HEK293 (cell line): ENCODE results near the gene SKAP1.

Experiments used
- CTCF ChIA-PET: fragments of 350-600 bp; formaldehyde crosslinking; extraction: SDS; loops from one replicate; lab custom pipeline; 2021; ENCODE audit warnings: antibody characterized with exemption; lab: Yijun Ruan, JAX
- POLR2A ChIA-PET: fragments of 300-600 bp; formaldehyde crosslinking; extraction: SDS; loops from one replicate; lab custom pipeline; 2020; ENCODE audit warnings: antibody characterized with exemption, inconsistent platforms; lab: Yijun Ruan, JAX
- H3K27ac ChIP-seq: fragments of 200-500 bp; sonication (Bioruptor generic); 2 replicates; pipeline ENCODE4 v1.5.1; 2014; ENCODE audit warnings: low read depth, low read length, control low read depth, inconsistent platforms; ENCODE audit errors: extremely low read depth
- H3K36me3 ChIP-seq, 2 experiments: fragments of 200-500 bp in 1 of 2; sonication (Bioruptor generic) in 1 of 2; 1 replicate in 1 of 2; 2 replicates in 1 of 2; pipeline ENCODE4 v1.5.1; 2014 to 2017; ENCODE audit warnings: inconsistent platforms in 2 of 2, low read length in 2 of 2; ENCODE audit not compliant: control insufficient read depth in 2 of 2, insufficient read depth in 1 of 2
- H3K4me1 ChIP-seq: fragments of 200-500 bp; sonication (Bioruptor generic); 2 replicates; pipeline ENCODE4 v1.5.1; 2014; ENCODE audit warnings: mild to moderate bottlenecking, low read length, inconsistent platforms; ENCODE audit not compliant: control insufficient read depth, insufficient read depth
- H3K4me3 ChIP-seq: 2 replicates; pipeline ENCODE4 v1.5.1; 2011; ENCODE audit warnings: low read depth, mild to moderate bottlenecking, control low read depth, low read length, moderate library complexity
- H3K9me3 ChIP-seq: fragments of 200-500 bp; sonication (Bioruptor generic); 2 replicates; pipeline ENCODE4 v1.5.1; 2014; ENCODE audit warnings: low read depth, low read length, inconsistent platforms; ENCODE audit not compliant: control insufficient read depth, insufficient read depth
- ELK4 ChIP-seq: IDR thresholded peaks from 2 replicates; pipeline ENCODE4 v1.6.1; 2011; ENCODE audit warnings: mild to moderate bottlenecking, low read depth, low read length, borderline replicate concordance
- KLF1 ChIP-seq: fragments of 450-650 bp; formaldehyde crosslinking; IDR thresholded peaks from 2 replicates; pipeline ENCODE4 v1.5.1; 2016; ENCODE audit warnings: missing biosample characterization, missing genetic modification characterization
- KLF16 ChIP-seq: fragments of 450-650 bp; formaldehyde crosslinking; IDR thresholded peaks from 2 replicates; pipeline ENCODE4 v1.5.1; 2017; ENCODE audit warnings: missing biosample characterization, missing genetic modification characterization
- SCRT2 ChIP-seq: fragments of 450-650 bp; formaldehyde crosslinking; IDR thresholded peaks from 2 replicates; pipeline ENCODE4 v1.5.1; 2016; ENCODE audit warnings: missing biosample characterization, missing genetic modification characterization
- ZBTB10 ChIP-seq: fragments of 450-650 bp; formaldehyde crosslinking; IDR thresholded peaks from 2 replicates; pipeline ENCODE4 v1.5.1; 2016; ENCODE audit warnings: missing biosample characterization, missing genetic modification characterization
- ZNF132 ChIP-seq: fragments of 450-650 bp; formaldehyde crosslinking; IDR thresholded peaks from 2 replicates; pipeline ENCODE4 v1.5.1; 2017; ENCODE audit warnings: missing biosample characterization, missing genetic modification characterization, borderline replicate concordance
- ZNF335 ChIP-seq: fragments of 450-650 bp; formaldehyde crosslinking; conservative IDR thresholded peaks from 2 replicates; pipeline ENCODE4 v1.5.1; 2016; ENCODE audit warnings: missing biosample characterization, missing genetic modification characterization
- ZNF37A ChIP-seq: fragments of 450-650 bp; IDR thresholded peaks from 2 replicates; pipeline ENCODE4 v1.5.1; 2018; ENCODE audit warnings: missing biosample characterization, missing genetic modification characterization
- ZNF398 ChIP-seq: fragments of 450-650 bp; formaldehyde crosslinking; IDR thresholded peaks from 2 replicates; pipeline ENCODE4 v1.5.1; 2017; ENCODE audit warnings: missing biosample characterization, missing genetic modification characterization
- ZNF426 ChIP-seq: fragments of 450-650 bp; formaldehyde crosslinking; IDR thresholded peaks from 2 replicates; pipeline ENCODE4 v1.5.1; 2017; ENCODE audit warnings: missing biosample characterization, missing genetic modification characterization, mild to moderate bottlenecking, inconsistent platforms, moderate library complexity
- ZNF514 ChIP-seq: fragments of 450-650 bp; formaldehyde crosslinking; IDR thresholded peaks from 2 replicates; pipeline ENCODE4 v1.5.1; 2016; ENCODE audit warnings: missing biosample characterization, missing genetic modification characterization
- ZNF548 ChIP-seq: fragments of 450-650 bp; formaldehyde crosslinking; IDR thresholded peaks from 2 replicates; pipeline ENCODE4 v1.5.1; 2016; ENCODE audit warnings: missing biosample characterization, missing genetic modification characterization
- ZNF664 ChIP-seq: fragments of 450-650 bp; formaldehyde crosslinking; IDR thresholded peaks from 2 replicates; pipeline ENCODE4 v1.5.1; 2016; ENCODE audit warnings: missing biosample characterization, missing genetic modification characterization
- ZSCAN23 ChIP-seq: fragments of 450-650 bp; formaldehyde crosslinking; IDR thresholded peaks from 2 replicates; pipeline ENCODE4 v1.5.1; 2016; ENCODE audit warnings: missing biosample characterization, missing genetic modification characterization
- TF ChIP-seq, protein P1 (sequence below): fragments of 450-650 bp; formaldehyde crosslinking; IDR thresholded peaks from 2 replicates; pipeline ENCODE4 v1.5.1; 2017; ENCODE audit warnings: missing biosample characterization, missing genetic modification characterization
- TF ChIP-seq, protein P2 (sequence below): fragments of 450-650 bp; formaldehyde crosslinking; IDR thresholded peaks from 2 replicates; pipeline ENCODE4 v1.5.1; 2016; ENCODE audit warnings: missing biosample characterization, missing genetic modification characterization
- TF ChIP-seq, protein P3 (sequence below): fragments of 450-650 bp; formaldehyde crosslinking; IDR thresholded peaks from 2 replicates; pipeline ENCODE4 v1.5.1; 2016; ENCODE audit warnings: missing biosample characterization, missing genetic modification characterization
- TF ChIP-seq, protein P4 (sequence below): fragments of 450-650 bp; formaldehyde crosslinking; IDR thresholded peaks from 2 replicates; pipeline ENCODE4 v1.5.0; 2017; ENCODE audit warnings: missing biosample characterization, missing genetic modification characterization, borderline replicate concordance
- TF ChIP-seq, protein P5 (sequence below): fragments of 450-650 bp; formaldehyde crosslinking; IDR thresholded peaks from 2 replicates; pipeline ENCODE4 v1.5.1; 2016; ENCODE audit warnings: missing biosample characterization, missing genetic modification characterization
- TF ChIP-seq, protein P6 (sequence below): fragments of 450-650 bp; formaldehyde crosslinking; IDR thresholded peaks from 2 replicates; pipeline ENCODE4 v1.5.1; 2016; ENCODE audit warnings: missing biosample characterization, missing genetic modification characterization

The SKAP1 gene

GRCh38 chr17:48129981-48130380, 300.0 kb downstream of the SKAP1 start:
- CTCF ChIA-PET, result interaction anchor here (0.6 to 7.4 kb wide), 15 partner anchors 8 to 585 kb away, joined by 3 to 105 read pairs (median 4); no protein-coding TSS in a partner anchor
- Histone ChIP-seq H3K27ac (no peak overlapping the region), H3K4me1 (no peaks in the 10 kb centered on the region), H3K4me3 (no peak overlapping the region), H3K9me3 (no peaks in the 10 kb centered on the region), H3K36me3 (peaks cover 0 to 20% of the 10 kb centered on the region in 2 experiments; a peak in 2 of 3 replicates)
- TF ChIP-seq, protein P1, sequence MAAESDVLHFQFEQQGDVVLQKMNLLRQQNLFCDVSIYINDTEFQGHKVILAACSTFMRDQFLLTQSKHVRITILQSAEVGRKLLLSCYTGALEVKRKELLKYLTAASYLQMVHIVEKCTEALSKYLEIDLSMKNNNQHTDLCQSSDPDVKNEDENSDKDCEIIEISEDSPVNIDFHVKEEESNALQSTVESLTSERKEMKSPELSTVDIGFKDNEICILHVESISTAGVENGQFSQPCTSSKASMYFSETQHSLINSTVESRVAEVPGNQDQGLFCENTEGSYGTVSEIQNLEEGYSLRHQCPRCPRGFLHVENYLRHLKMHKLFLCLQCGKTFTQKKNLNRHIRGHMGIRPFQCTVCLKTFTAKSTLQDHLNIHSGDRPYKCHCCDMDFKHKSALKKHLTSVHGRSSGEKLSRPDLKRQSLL (tag by site-specific recombination), result no peak
- TF ChIP-seq ZNF548 (tag by site-specific recombination) (no peak), ZNF335 (tag by site-specific recombination) (peak; percentile 26; the same call in 1 of the 2 replicates), SCRT2 (peak; percentile 82; the same call in 1 of the 2 replicates), ZNF664 (tag by site-specific recombination) (no peak), ZNF426 (tag by site-specific recombination) (no peak)
- TF ChIP-seq, protein P2, sequence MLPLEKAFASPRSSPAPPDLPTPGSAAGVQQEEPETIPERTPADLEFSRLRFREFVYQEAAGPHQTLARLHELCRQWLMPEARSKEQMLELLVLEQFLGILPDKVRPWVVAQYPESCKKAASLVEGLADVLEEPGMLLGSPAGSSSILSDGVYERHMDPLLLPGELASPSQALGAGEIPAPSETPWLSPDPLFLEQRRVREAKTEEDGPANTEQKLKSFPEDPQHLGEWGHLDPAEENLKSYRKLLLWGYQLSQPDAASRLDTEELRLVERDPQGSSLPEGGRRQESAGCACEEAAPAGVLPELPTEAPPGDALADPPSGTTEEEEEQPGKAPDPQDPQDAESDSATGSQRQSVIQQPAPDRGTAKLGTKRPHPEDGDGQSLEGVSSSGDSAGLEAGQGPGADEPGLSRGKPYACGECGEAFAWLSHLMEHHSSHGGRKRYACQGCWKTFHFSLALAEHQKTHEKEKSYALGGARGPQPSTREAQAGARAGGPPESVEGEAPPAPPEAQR (tag by site-specific recombination), result no peak
- TF ChIP-seq, protein P3, sequence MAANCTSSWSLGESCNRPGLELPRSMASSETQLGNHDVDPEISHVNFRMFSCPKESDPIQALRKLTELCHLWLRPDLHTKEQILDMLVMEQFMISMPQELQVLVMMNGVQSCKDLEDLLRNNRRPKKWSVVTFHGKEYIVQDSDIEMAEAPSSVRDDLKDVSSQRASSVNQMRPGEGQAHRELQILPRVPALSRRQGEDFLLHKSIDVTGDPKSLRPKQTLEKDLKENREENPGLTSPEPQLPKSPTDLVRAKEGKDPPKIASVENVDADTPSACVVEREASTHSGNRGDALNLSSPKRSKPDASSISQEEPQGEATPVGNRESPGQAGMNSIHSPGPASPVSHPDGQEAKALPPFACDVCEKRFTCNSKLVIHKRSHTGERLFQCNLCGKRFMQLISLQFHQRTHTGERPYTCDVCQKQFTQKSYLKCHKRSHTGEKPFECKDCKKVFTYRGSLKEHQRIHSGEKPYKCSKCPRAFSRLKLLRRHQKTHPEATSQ (tag by site-specific recombination), result no peak
- TF ChIP-seq, protein P4, sequence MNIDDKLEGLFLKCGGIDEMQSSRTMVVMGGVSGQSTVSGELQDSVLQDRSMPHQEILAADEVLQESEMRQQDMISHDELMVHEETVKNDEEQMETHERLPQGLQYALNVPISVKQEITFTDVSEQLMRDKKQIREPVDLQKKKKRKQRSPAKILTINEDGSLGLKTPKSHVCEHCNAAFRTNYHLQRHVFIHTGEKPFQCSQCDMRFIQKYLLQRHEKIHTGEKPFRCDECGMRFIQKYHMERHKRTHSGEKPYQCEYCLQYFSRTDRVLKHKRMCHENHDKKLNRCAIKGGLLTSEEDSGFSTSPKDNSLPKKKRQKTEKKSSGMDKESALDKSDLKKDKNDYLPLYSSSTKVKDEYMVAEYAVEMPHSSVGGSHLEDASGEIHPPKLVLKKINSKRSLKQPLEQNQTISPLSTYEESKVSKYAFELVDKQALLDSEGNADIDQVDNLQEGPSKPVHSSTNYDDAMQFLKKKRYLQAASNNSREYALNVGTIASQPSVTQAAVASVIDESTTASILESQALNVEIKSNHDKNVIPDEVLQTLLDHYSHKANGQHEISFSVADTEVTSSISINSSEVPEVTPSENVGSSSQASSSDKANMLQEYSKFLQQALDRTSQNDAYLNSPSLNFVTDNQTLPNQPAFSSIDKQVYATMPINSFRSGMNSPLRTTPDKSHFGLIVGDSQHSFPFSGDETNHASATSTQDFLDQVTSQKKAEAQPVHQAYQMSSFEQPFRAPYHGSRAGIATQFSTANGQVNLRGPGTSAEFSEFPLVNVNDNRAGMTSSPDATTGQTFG (tag by site-specific recombination), result no peak
- TF ChIP-seq, protein P5, sequence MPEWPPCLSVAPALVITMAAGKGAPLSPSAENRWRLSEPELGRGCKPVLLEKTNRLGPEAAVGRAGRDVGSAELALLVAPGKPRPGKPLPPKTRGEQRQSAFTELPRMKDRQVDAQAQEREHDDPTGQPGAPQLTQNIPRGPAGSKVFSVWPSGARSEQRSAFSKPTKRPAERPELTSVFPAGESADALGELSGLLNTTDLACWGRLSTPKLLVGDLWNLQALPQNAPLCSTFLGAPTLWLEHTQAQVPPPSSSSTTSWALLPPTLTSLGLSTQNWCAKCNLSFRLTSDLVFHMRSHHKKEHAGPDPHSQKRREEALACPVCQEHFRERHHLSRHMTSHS, result no peak
- POLR2A ChIA-PET, result interaction anchor here (3.0 kb wide), 1 partner anchor 104 kb away, joined by 8 read pairs; no protein-coding TSS in a partner anchor

DNA sequence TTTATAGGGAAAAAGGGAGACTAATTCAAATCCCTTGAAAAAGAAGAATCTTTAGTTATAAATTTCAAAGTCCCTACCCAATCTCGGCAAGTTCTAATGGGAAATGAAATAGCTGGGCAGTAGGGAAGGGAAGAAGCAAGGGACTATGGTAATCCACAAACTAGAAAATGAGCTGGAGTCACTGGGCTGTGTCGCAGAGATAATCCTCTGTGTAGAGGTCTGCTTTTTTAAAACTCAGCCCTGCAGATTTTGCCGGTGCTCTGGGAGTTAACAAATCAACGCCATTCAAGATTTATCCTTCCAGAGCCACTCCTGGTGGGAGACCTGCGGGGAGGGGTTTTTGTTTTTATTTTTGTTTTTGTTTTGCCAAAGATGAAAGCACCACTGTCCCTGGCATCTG, 301.6 kb downstream of the SKAP1 start:
- POLR2A ChIA-PET, result interaction anchor here (0.7 to 3.0 kb wide), 2 partner anchors 103 to 129 kb away, joined by 3 to 8 read pairs; no protein-coding TSS in a partner anchor
- no peaks in the 10 kb centered on the region for H3K4me1 ChIP-seq
- peaks cover 0 to 25% of the 10 kb centered on the region in 2 experiments; a peak in 2 of 3 replicates for H3K36me3 ChIP-seq
- no peak overlapping the region for H3K4me3 ChIP-seq
- no peaks in the 10 kb centered on the region for H3K9me3 ChIP-seq
- CTCF ChIA-PET, result interaction anchor here (0.7 to 7.4 kb wide), 7 partner anchors 30 to 150 kb away, joined by 3 to 105 read pairs (median 5); no protein-coding TSS in a partner anchor
- H3K27ac ChIP-seq, result no peak overlapping the region
- TF ChIP-seq ELK4 (no peak), ZNF132 (tag by site-specific recombination) (no peak), KLF16 (tag by site-specific recombination) (no peak), KLF1 (tag by site-specific recombination) (no peak), ZNF664 (tag by site-specific recombination) (no peak), ZNF398 (tag by site-specific recombination) (no peak), ZBTB10 (tag by site-specific recombination) (no peak), ZNF37A (tag by site-specific recombination) (no peak), ZSCAN23 (no peak), ZNF514 (tag by site-specific recombination) (no peak)
- TF ChIP-seq, protein P6, sequence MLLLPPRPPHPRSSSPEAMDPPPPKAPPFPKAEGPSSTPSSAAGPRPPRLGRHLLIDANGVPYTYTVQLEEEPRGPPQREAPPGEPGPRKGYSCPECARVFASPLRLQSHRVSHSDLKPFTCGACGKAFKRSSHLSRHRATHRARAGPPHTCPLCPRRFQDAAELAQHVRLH (tag by site-specific recombination), result no peak
